CD14-positive monocyte (primary cell): ENCODE results near the gene PSMD3. TPM values are rescaled to one million over a fixed set of nuclear protein-coding genes. Genes with fewer than 3 reads are reported as not detected.

ENCODE experiments used
- DNase-seq, 3 donors: peaks; one replicate each; pipeline ENCODE4 v3.0.0-alpha.2; 2011 to 2022
- H2AFZ ChIP-seq: 2 replicates; pipeline ENCODE4 v1.6.0; 2012; ENCODE audit warnings: mild to moderate bottlenecking, low read depth, low read length, inconsistent platforms; ENCODE audit not compliant: insufficient read depth, poor library complexity, severe bottlenecking
- H3K27ac ChIP-seq, 2 donors: 1 replicate in 1 of 2; 2 replicates in 1 of 2; pipeline ENCODE4 v1.5.1; 2012 to 2013; ENCODE audit warnings: low read length in 2 of 2, control low read depth in 1 of 2, inconsistent platforms in 1 of 2, low read depth in 1 of 2, mild to moderate bottlenecking in 1 of 2
- H3K27me3 ChIP-seq, 2 donors: one replicate each; pipeline versions ENCODE4 v1.6.0 to v1.6.1; 2011 to 2013; ENCODE audit warnings: low read length in 2 of 2; ENCODE audit not compliant: control insufficient read depth in 2 of 2, insufficient read depth in 2 of 2
- H3K36me3 ChIP-seq, 2 donors: replicated peaks in 1 of 2; 1 replicate in 1 of 2; 2 replicates in 1 of 2; pipeline versions ENCODE4 v1.5.1 to v1.6.1; 2012 to 2013; ENCODE audit warnings: low read length in 2 of 2, control low read depth in 1 of 2, inconsistent platforms in 1 of 2, mild to moderate bottlenecking in 1 of 2; ENCODE audit not compliant: insufficient read depth in 2 of 2, control insufficient read depth in 1 of 2
- H3K4me1 ChIP-seq, 2 donors: 1 replicate in 1 of 2; 2 replicates in 1 of 2; pipeline versions ENCODE4 v1.5.1 to v1.6.1; 2012 to 2013; ENCODE audit warnings: low read length in 2 of 2, control low read depth in 1 of 2, inconsistent platforms in 1 of 2, mild to moderate bottlenecking in 1 of 2, moderate library complexity in 1 of 2; ENCODE audit not compliant: insufficient read depth in 2 of 2, control insufficient read depth in 1 of 2
- H3K4me2 ChIP-seq: replicated peaks from 2 replicates; pipeline ENCODE3; 2012; ENCODE audit warnings: low read length, moderate library complexity, mild to moderate bottlenecking; ENCODE audit not compliant: poor library complexity, severe bottlenecking; ENCODE audit errors: extremely low read depth
- H3K4me3 ChIP-seq, 3 experiments: fragments of 200-600 bp in 1 of 3; sonication (generic) in 1 of 3; replicated peaks in 1 of 3; 1 replicate in 2 of 3; 2 replicates in 1 of 3; pipeline ENCODE4 v1.5.1; 2011 to 2013; ENCODE audit warnings: low read length in 3 of 3, mild to moderate bottlenecking in 3 of 3, control low read depth in 2 of 3, low read depth in 2 of 3, inconsistent platforms in 1 of 3, moderate library complexity in 1 of 3
- H3K79me2 ChIP-seq: 2 replicates; pipeline ENCODE4 v1.6.0; 2012; ENCODE audit warnings: mild to moderate bottlenecking, control low read depth, inconsistent platforms, low read length, moderate library complexity; ENCODE audit not compliant: insufficient read depth
- H3K9ac ChIP-seq: 2 replicates; pipeline ENCODE4 v1.6.0; 2017; ENCODE audit warnings: low read length, mild to moderate bottlenecking; ENCODE audit not compliant: insufficient read depth, poor library complexity, severe bottlenecking
- H3K9me3 ChIP-seq, 2 donors: replicated peaks in 1 of 2; 1 replicate in 1 of 2; 2 replicates in 1 of 2; pipeline versions ENCODE4 v1.5.1 to v1.6.1; 2012 to 2013; ENCODE audit warnings: low read length in 2 of 2, control low read depth in 1 of 2; ENCODE audit not compliant: control insufficient read depth in 1 of 2, insufficient read depth in 1 of 2
- H4K20me1 ChIP-seq: 2 replicates; pipeline ENCODE4 v1.6.0; 2012; ENCODE audit warnings: mild to moderate bottlenecking, low read length, control low read depth, moderate library complexity; ENCODE audit not compliant: insufficient read depth
- H3K27ac Mint-ChIP-seq, 7 donors: one replicate each; pipeline ENCODE4 v1.8.0; 2020; ENCODE audit warnings: mild to moderate bottlenecking in 7 of 7, mixed read lengths in 7 of 7, moderate library complexity in 6 of 7, inconsistent platforms in 2 of 7
- H3K27me3 Mint-ChIP-seq, 3 donors: one replicate each; pipeline ENCODE4 v1.8.0; 2021 to 2022; ENCODE audit warnings: low read depth in 3 of 3, mild to moderate bottlenecking in 3 of 3, mixed read lengths in 3 of 3, moderate library complexity in 3 of 3, inconsistent platforms in 1 of 3
- H3K36me3 Mint-ChIP-seq, 2 donors: one replicate each; pipeline ENCODE4 v1.8.0; 2020; ENCODE audit warnings: mixed read lengths in 2 of 2, inconsistent platforms in 1 of 2, mild to moderate bottlenecking in 1 of 2
- H3K4me1 Mint-ChIP-seq: one replicate; pipeline ENCODE4 v1.8.0; 2020; ENCODE audit warnings: mild to moderate bottlenecking, mixed read lengths
- H3K4me3 Mint-ChIP-seq, 2 donors: one replicate each; pipeline ENCODE4 v1.8.0; 2020; ENCODE audit warnings: mild to moderate bottlenecking in 2 of 2, mixed read lengths in 2 of 2, moderate library complexity in 1 of 2
- H3K9me3 Mint-ChIP-seq, 7 donors: one replicate each; pipeline ENCODE4 v1.8.0; 2020 to 2022; ENCODE audit warnings: mixed read lengths in 7 of 7, mild to moderate bottlenecking in 6 of 7, moderate library complexity in 6 of 7, inconsistent platforms in 2 of 7
- CTCF ChIP-seq: fragments of 200-600 bp; IDR thresholded peaks from one replicate; pipeline ENCODE4 v1.8.0; 2022; ENCODE audit warnings: antibody characterized with exemption, mild to moderate bottlenecking
- WGBS: methylation state at CpG from one replicate; pipeline ENCODE4 v1.1.5; 2013; ENCODE audit warnings: missing lambda C conversion rate; ENCODE audit not compliant: insufficient coverage; 5-methylcytosine and 5-hydroxymethylcytosine counted together
- intact Hi-C, 2 donors: fragments of 100-400 bp; cut with micrococcal nuclease; formaldehyde crosslinking; loops; one replicate each; pipeline versions ENCODE4 v1.15.0 to v1.15.1; 2023
- polyA plus RNA-seq, 3 donors: library from polyadenylated mRNA; depleted of rRNA in 1 of 3; unstranded in 2 of 3; stranded (reverse) in 1 of 3; fragments of 300-500 nt in 2 of 3; fragments of >200 nt in 1 of 3; fragmentation: Illumina TruSeq in 2 of 3; gene quantifications; 1 replicate in 2 of 3; 2 replicates in 1 of 3; pipeline ENCODE4 v1.2.3, GENCODE V29; 2012 to 2021

The PSMD3 gene
- polyA plus RNA-seq, 3 donors, result 48.4 to 63.2 (median 48.8) TPM

- intact Hi-C loops, result no loop called here
- no peak overlapping the region for H2AFZ ChIP-seq
- H3K27ac ChIP-seq, result no peak overlapping the region
- no peak overlapping the region for H3K4me3 Mint-ChIP-seq
- no peaks in the 10 kb centered on the region for H3K36me3 Mint-ChIP-seq
- no peaks in the 10 kb centered on the region for H3K79me2 ChIP-seq
- H3K27me3 Mint-ChIP-seq, result peaks cover 0 to 14% (median 6%) of the 10 kb centered on the region in 3 donors
- H3K27me3 ChIP-seq, result no peaks in the 10 kb centered on the region
- peaks cover 70% of the 10 kb centered on the region for H3K4me1 Mint-ChIP-seq
- H3K9me3 Mint-ChIP-seq, result peaks cover 0 to 3% (median 0%) of the 10 kb centered on the region in 7 donors
- no peaks in the 10 kb centered on the region for H3K36me3 ChIP-seq
- DNase-seq, result no peak
- no peak overlapping the region for H3K27ac Mint-ChIP-seq
- H4K20me1 ChIP-seq, result no peaks in the 10 kb centered on the region
- WGBS, result 29% methylated on average over 2 of the region's 7 CpGs
- no peaks in the 10 kb centered on the region for H3K9me3 ChIP-seq
- H3K9ac ChIP-seq, result no peak overlapping the region
- H3K4me2 ChIP-seq, result no peak overlapping the region
- H3K4me3 ChIP-seq, result no peak overlapping the region
- TF ChIP-seq CTCF, result no peak
- peaks cover 71 to 77% of the 10 kb centered on the region in 2 donors for H3K4me1 ChIP-seq
Measured at GRCh38 chr17:39970157-39970692, 10.4 kb upstream of the PSMD3 start.

GRCh38 chr17:39971076-39971603 lies 9.5 kb upstream of the PSMD3 start:
- Histone ChIP-seq H4K20me1 (no peaks in the 10 kb centered on the region), H3K9ac (no peak overlapping the region), H3K4me2 (no peak overlapping the region), H3K79me2 (no peaks in the 10 kb centered on the region), H2AFZ (no peak overlapping the region), H3K4me3 (no peak overlapping the region), H3K27ac (no peak overlapping the region), H3K9me3 (no peaks in the 10 kb centered on the region), H3K36me3 (no peaks in the 10 kb centered on the region), H3K4me1 (peaks cover 68 to 76% of the 10 kb centered on the region in 2 donors), H3K27me3 (no peaks in the 10 kb centered on the region)
- no peak for TF ChIP-seq CTCF
- intact Hi-C loops, result no loop called here
- peak overlapping the region in 2 of 7 donors; percentile 42 to 86 for H3K27ac Mint-ChIP-seq
- peaks cover 0 to 15% (median 6%) of the 10 kb centered on the region in 3 donors for H3K27me3 Mint-ChIP-seq
- H3K4me3 Mint-ChIP-seq, result no peak overlapping the region
- H3K36me3 Mint-ChIP-seq, result no peaks in the 10 kb centered on the region
- no peak for DNase-seq
- H3K9me3 Mint-ChIP-seq, result peaks cover 0 to 3% (median 0%) of the 10 kb centered on the region in 7 donors
- WGBS, result no CpG with 5 or more reads among the region's 4 CpGs
- H3K4me1 Mint-ChIP-seq, result peaks cover 68% of the 10 kb centered on the region
